H1 (cell line): ENCODE measurements around the gene TLL1. TPM values are rescaled to one million over a fixed set of nuclear protein-coding genes. Genes with fewer than 3 reads are reported as not detected.
A peak's percentile ranks its signal among the peaks of the same experiment; 100 is the strongest.

ENCODE experiments used
- CTCF ChIA-PET: fragments of 300-600 bp; sonication (Branson Sonifier 250); formaldehyde crosslinking; loops from one replicate; lab custom pipeline; 2021; ENCODE audit not compliant: partially characterized antibody; lab: Charles Lee
- POLR2A ChIA-PET: fragments of 300-600 bp; sonication (Branson Sonifier 250); formaldehyde crosslinking; loops from one replicate; lab custom pipeline; 2021; ENCODE audit warnings: inconsistent platforms; ENCODE audit not compliant: partially characterized antibody; lab: Charles Lee
- DNase-seq, 2 experiments: peaks; one replicate each; pipeline versions ENCODE4 v3.0.0 to v3.0.0-alpha.2; 2010 to 2022; ENCODE audit warnings: low spot score in 2 of 2, low read depth in 1 of 2, mixed read lengths in 1 of 2
- FAIRE-seq: peaks from 2 replicates; lab custom pipeline; 2011; peaks lifted over from hg19 to GRCh38; lab: Jason Lieb, UNC
- H2AFZ ChIP-seq: 2 replicates; pipeline ENCODE4 v1.8.1; 2012; ENCODE audit warnings: low read length, inconsistent platforms
- H2AK5ac ChIP-seq: 2 replicates; pipeline ENCODE4 v1.6.1; 2013; ENCODE audit warnings: low read depth, low read length
- H2BK120ac ChIP-seq: replicated peaks from 2 replicates; pipeline ENCODE3; 2013; ENCODE audit warnings: low read depth, low read length, inconsistent platforms
- H2BK12ac ChIP-seq: 2 replicates; pipeline ENCODE4 v1.6.1; 2013; ENCODE audit warnings: low read depth, low read length
- H2BK15ac ChIP-seq: 2 replicates; pipeline ENCODE4 v1.6.1; 2013; ENCODE audit warnings: low read length
- H2BK20ac ChIP-seq: 2 replicates; pipeline ENCODE4 v1.6.1; 2013; ENCODE audit warnings: low read length
- H2BK5ac ChIP-seq: 2 replicates; pipeline ENCODE4 v1.6.1; 2013; ENCODE audit warnings: low read depth, low read length
- H3K14ac ChIP-seq: 2 replicates; pipeline ENCODE4 v1.6.1; 2013; ENCODE audit warnings: inconsistent platforms; ENCODE audit not compliant: insufficient read length
- H3K18ac ChIP-seq: 2 replicates; pipeline ENCODE4 v1.6.1; 2013; ENCODE audit warnings: low read length; ENCODE audit errors: extremely low read depth
- H3K23ac ChIP-seq: 2 replicates; pipeline ENCODE4 v1.6.1; 2013; ENCODE audit warnings: inconsistent platforms; ENCODE audit not compliant: insufficient read length
- H3K23me2 ChIP-seq: 2 replicates; pipeline ENCODE4 v1.6.1; 2013; ENCODE audit warnings: low read depth, low read length
- H3K27ac ChIP-seq: 2 replicates; pipeline ENCODE4 v1.6.1; 2011; ENCODE audit warnings: low read depth, low read length, inconsistent platforms
- H3K27me3 ChIP-seq, 4 experiments: replicated peaks in 1 of 4; 1 replicate in 1 of 4; 2 replicates in 3 of 4; pipeline versions ENCODE4 v1.6.1 to v1.8.1; 2011 to 2013; ENCODE audit warnings: low read length in 3 of 4, mild to moderate bottlenecking in 3 of 4, inconsistent platforms in 2 of 4, mixed read lengths in 2 of 4, moderate library complexity in 1 of 4; ENCODE audit not compliant: control insufficient read depth in 3 of 4, insufficient read depth in 3 of 4; ENCODE audit errors: extremely low read depth in 1 of 4
- H3K36me3 ChIP-seq, 4 experiments: 2 replicates each; pipeline versions ENCODE4 v1.6.1 to v1.8.1; 2011 to 2013; ENCODE audit warnings: mild to moderate bottlenecking in 4 of 4, low read length in 3 of 4, moderate library complexity in 2 of 4, control low read depth in 1 of 4, inconsistent platforms in 1 of 4; ENCODE audit not compliant: insufficient read depth in 4 of 4, control insufficient read depth in 2 of 4
- H3K4ac ChIP-seq: replicated peaks from 2 replicates; pipeline ENCODE3; 2013; ENCODE audit warnings: low read length, low read depth, mixed read lengths, inconsistent platforms; ENCODE audit not compliant: insufficient read length
- H3K4me1 ChIP-seq, 4 experiments: replicated peaks in 1 of 4; 1 replicate in 1 of 4; 2 replicates in 3 of 4; pipeline versions ENCODE4 v1.6.1 to v1.8.1; 2011 to 2013; ENCODE audit warnings: low read length in 3 of 4, inconsistent platforms in 2 of 4, mixed read lengths in 1 of 4; ENCODE audit not compliant: insufficient read depth in 4 of 4, control insufficient read depth in 3 of 4
- H3K4me2 ChIP-seq, 2 experiments: 2 replicates each; pipeline versions ENCODE4 v1.6.1 to v1.8.1; 2011 to 2013; ENCODE audit warnings: low read depth in 2 of 2, low read length in 2 of 2, control low read depth in 1 of 2, inconsistent platforms in 1 of 2, mild to moderate bottlenecking in 1 of 2; ENCODE audit not compliant: insufficient read depth in 1 of 2
- H3K4me3 ChIP-seq, 4 experiments: fragments of 200-600, 300-600 bp in 1 of 4; sonication (generic), shearing (Covaris generic), sonication (Bioruptor Twin) in 1 of 4; 2 replicates each; pipeline versions ENCODE4 v1.5.1 to v1.8.1; 2011 to 2016; ENCODE audit warnings: low read length in 4 of 4, low read depth in 3 of 4, control low read depth in 2 of 4, inconsistent platforms in 2 of 4, mild to moderate bottlenecking in 2 of 4, mixed read lengths in 1 of 4, moderate library complexity in 1 of 4; ENCODE audit not compliant: insufficient read depth in 2 of 4; ENCODE audit errors: extremely low read depth in 1 of 4
- H3K56ac ChIP-seq: replicated peaks from 2 replicates; pipeline ENCODE3; 2013; ENCODE audit warnings: low read depth, mild to moderate bottlenecking, mixed read lengths, low read length, inconsistent platforms; ENCODE audit not compliant: insufficient read length
- H3K79me1 ChIP-seq: 2 replicates; pipeline ENCODE4 v1.6.1; 2013; ENCODE audit warnings: low read depth, low read length, control low read depth
- H3K79me2 ChIP-seq, 2 experiments: 2 replicates each; pipeline versions ENCODE4 v1.6.1 to v1.8.1; 2012 to 2013; ENCODE audit warnings: low read length in 2 of 2, mild to moderate bottlenecking in 2 of 2, inconsistent platforms in 1 of 2; ENCODE audit not compliant: insufficient read depth in 2 of 2, control insufficient read depth in 1 of 2
- H3K9ac ChIP-seq, 4 experiments: replicated peaks in 1 of 4; 1 replicate in 1 of 4; 2 replicates in 3 of 4; pipeline versions ENCODE4 v1.6.1 to v1.8.1; 2011 to 2013; ENCODE audit warnings: low read depth in 3 of 4, low read length in 3 of 4, control low read depth in 2 of 4, mild to moderate bottlenecking in 2 of 4, moderate library complexity in 2 of 4, inconsistent platforms in 1 of 4; ENCODE audit errors: extremely low read depth in 1 of 4
- H3K9me3 ChIP-seq, 2 experiments: 2 replicates each; pipeline versions ENCODE4 v1.6.1 to v1.8.1; 2012 to 2013; ENCODE audit warnings: mild to moderate bottlenecking in 2 of 2, moderate library complexity in 2 of 2, control low read depth in 1 of 2, inconsistent platforms in 1 of 2, low read depth in 1 of 2, low read length in 1 of 2, mixed read lengths in 1 of 2; ENCODE audit not compliant: insufficient read depth in 2 of 2
- H4K20me1 ChIP-seq, 2 experiments: replicated peaks in 1 of 2; 2 replicates each; pipeline versions ENCODE3 to v1.8.1; 2011 to 2013; ENCODE audit warnings: inconsistent platforms in 2 of 2, low read length in 2 of 2, mild to moderate bottlenecking in 1 of 2; ENCODE audit not compliant: insufficient read depth in 2 of 2, control insufficient read depth in 1 of 2
- H4K5ac ChIP-seq: 2 replicates; pipeline ENCODE4 v1.6.1; 2013; ENCODE audit warnings: low read length, low read depth, mixed read lengths, inconsistent platforms; ENCODE audit not compliant: insufficient read length
- H4K8ac ChIP-seq: 2 replicates; pipeline ENCODE4 v1.8.0; 2013; ENCODE audit warnings: mild to moderate bottlenecking, moderate library complexity, low read length, inconsistent platforms; ENCODE audit not compliant: insufficient read depth; ENCODE audit errors: extremely low read depth
- H4K91ac ChIP-seq: replicated peaks from 2 replicates; pipeline ENCODE3; 2013; ENCODE audit warnings: low read length, mixed read lengths, inconsistent platforms; ENCODE audit not compliant: insufficient read length
- POLR2AphosphoS5 ChIP-seq: IDR thresholded peaks from 2 replicates; pipeline ENCODE4 v1.6.1; 2011; ENCODE audit warnings: low read depth, low read length
- RAD21 ChIP-seq, 2 experiments: IDR thresholded peaks in 1 of 2; conservative IDR thresholded peaks in 1 of 2; 2 replicates each; pipeline ENCODE4 v1.6.1; 2011; ENCODE audit warnings: low read depth in 2 of 2, low read length in 2 of 2, improper control_type of control experiment in 1 of 2, inconsistent platforms in 1 of 2, mild to moderate bottlenecking in 1 of 2, moderate library complexity in 1 of 2
- RXRA ChIP-seq: IDR thresholded peaks from 2 replicates; pipeline ENCODE4 v1.6.1; 2011; ENCODE audit warnings: low read depth, mild to moderate bottlenecking, low read length, moderate library complexity; ENCODE audit not compliant: insufficient read depth
- WGBS, 2 experiments: shearing (Covaris generic) in 1 of 2; methylation state at CpG; one replicate each; pipeline versions ENCODE4 v1.1.6 to v1.1.7; 2013 to 2015; ENCODE audit warnings: low lambda C conversion rate in 2 of 2, mixed read lengths in 2 of 2, inconsistent platforms in 1 of 2, low coverage in 1 of 2, missing lambda C conversion rate in 1 of 2; ENCODE audit not compliant: insufficient replicate concordance in 2 of 2, insufficient coverage in 1 of 2, insufficient read length in 1 of 2; ENCODE audit errors: extremely low coverage in 1 of 2, missing lambda C conversion rate in 1 of 2; 5-methylcytosine and 5-hydroxymethylcytosine counted together
- polyA plus RNA-seq, 7 experiments: library from polyadenylated mRNA; depleted of rRNA in 3 of 7; stranded (reverse) in 5 of 7; unstranded in 2 of 7; fragments of >200 nt in 5 of 7; fragments of 200-250 nt in 2 of 7; gene quantifications; 1 replicate in 5 of 7; 2 replicates in 1 of 7; 4 replicates in 1 of 7; pipeline versions ENCODE4 v1.2.1 to v1.2.3, GENCODE V29; 2011 to 2013; ENCODE audit warnings: missing spikeins in 2 of 7, mixed read lengths in 2 of 7
- total RNA-seq: library from RNA; stranded (reverse); fragmentation: NEBNext Ultra II Directional; extraction: Animal tissue kit (Norgen Biotek cat#: 25700); gene quantifications from 2 replicates; pipeline ENCODE4 v1.2.1, GENCODE V29; 2021

Gene TLL1
- total and polyA plus RNA-seq, 2 of the 8 experiments (the other 6 are each of a cell fraction or from before 2014, with no cell fraction given) = 0.18 to 1.1 TPM

- Histone ChIP-seq H2BK15ac (no peak overlapping the region), H3K23me2 (no peaks in the 10 kb centered on the region), H2BK120ac (no peak overlapping the region), H3K79me1 (no peaks in the 10 kb centered on the region), H3K27me3 (no peaks in the 10 kb centered on the region), H2AFZ (0 out of 2 replicates have a peak overlapping the region, but pooled peaks have one; percentile 58), H3K23ac (no peak overlapping the region), H3K36me3 (no peaks in the 10 kb centered on the region), H3K14ac (no peak overlapping the region), H4K20me1 (no peaks in the 10 kb centered on the region), H2BK5ac (no peak overlapping the region), H3K9ac (no peak overlapping the region), H3K79me2 (no peaks in the 10 kb centered on the region), H4K8ac (no peak overlapping the region), H3K4me3 (no peak overlapping the region), H3K56ac (no peak overlapping the region), H3K27ac (no peak overlapping the region), H3K9me3 (no peaks in the 10 kb centered on the region), H3K4me1 (no peaks in the 10 kb centered on the region), H3K4me2 (no peak overlapping the region), H2BK20ac (no peak overlapping the region), H4K5ac (no peak overlapping the region), H3K18ac (no peak overlapping the region), H4K91ac (no peak overlapping the region), H2AK5ac (no peak overlapping the region), H2BK12ac (no peak overlapping the region), H3K4ac (no peak overlapping the region)
- POLR2A ChIA-PET = no interaction called here
- FAIRE-seq (no peak), DNase-seq (no peak)
- 94% methylated on average over 2 of the region's 2 CpGs; no CpG with 5 or more reads in 1 of the 2 experiments for WGBS, 2 experiments
- no peak for TF ChIP-seq POLR2AphosphoS5
- TF ChIP-seq RAD21 (IDR thresholded peaks at IDR 0.05 in 1 of 2, conservative IDR thresholded peaks at IDR 0.05 in 1 of 2; ENCODE audit: low read depth in 2 of 2, low read length in 2 of 2) = no peak
- TF ChIP-seq RXRA = no peak
- CTCF ChIA-PET = interaction anchor here (1.1 kb wide), 1 partner anchor 646 kb away, joined by 3 read pairs; no protein-coding TSS in a partner anchor
These were observed 231.6 kb downstream of the TLL1 start for GRCh38 chr4:166104623-166105022.
